Prostate gland (tissue), 2 donors: ENCODE measurements around the gene PNRC2.
A peak's percentile ranks its signal among the peaks of the same experiment; 100 is the strongest.

ENCODE experiments used
- POLR2A ChIP-seq: fragments of 450-650 bp; IDR thresholded peaks from one replicate; pipeline ENCODE4 v1.6.1; 2016; ENCODE audit warnings: antibody characterized with exemption, mild to moderate bottlenecking
- POLR2AphosphoS5 ChIP-seq: sonication (generic); formaldehyde crosslinking; IDR thresholded peaks from one replicate; pipeline ENCODE4 v1.6.1; 2017; ENCODE audit warnings: antibody characterized with exemption
- TF ChIP-seq, protein P1 (sequence below), 4 experiments: fragments of 200-600 bp in 2 of 4; fragments of 450-650 bp in 2 of 4; sonication (generic) in 2 of 4; IDR thresholded peaks; 1 replicate in 3 of 4; 2 replicates in 1 of 4; pipeline ENCODE4 v1.5.1; 2016 to 2019; ENCODE audit warnings: antibody characterized with exemption in 4 of 4, mild to moderate bottlenecking in 2 of 4, moderate library complexity in 2 of 4

DNA sequence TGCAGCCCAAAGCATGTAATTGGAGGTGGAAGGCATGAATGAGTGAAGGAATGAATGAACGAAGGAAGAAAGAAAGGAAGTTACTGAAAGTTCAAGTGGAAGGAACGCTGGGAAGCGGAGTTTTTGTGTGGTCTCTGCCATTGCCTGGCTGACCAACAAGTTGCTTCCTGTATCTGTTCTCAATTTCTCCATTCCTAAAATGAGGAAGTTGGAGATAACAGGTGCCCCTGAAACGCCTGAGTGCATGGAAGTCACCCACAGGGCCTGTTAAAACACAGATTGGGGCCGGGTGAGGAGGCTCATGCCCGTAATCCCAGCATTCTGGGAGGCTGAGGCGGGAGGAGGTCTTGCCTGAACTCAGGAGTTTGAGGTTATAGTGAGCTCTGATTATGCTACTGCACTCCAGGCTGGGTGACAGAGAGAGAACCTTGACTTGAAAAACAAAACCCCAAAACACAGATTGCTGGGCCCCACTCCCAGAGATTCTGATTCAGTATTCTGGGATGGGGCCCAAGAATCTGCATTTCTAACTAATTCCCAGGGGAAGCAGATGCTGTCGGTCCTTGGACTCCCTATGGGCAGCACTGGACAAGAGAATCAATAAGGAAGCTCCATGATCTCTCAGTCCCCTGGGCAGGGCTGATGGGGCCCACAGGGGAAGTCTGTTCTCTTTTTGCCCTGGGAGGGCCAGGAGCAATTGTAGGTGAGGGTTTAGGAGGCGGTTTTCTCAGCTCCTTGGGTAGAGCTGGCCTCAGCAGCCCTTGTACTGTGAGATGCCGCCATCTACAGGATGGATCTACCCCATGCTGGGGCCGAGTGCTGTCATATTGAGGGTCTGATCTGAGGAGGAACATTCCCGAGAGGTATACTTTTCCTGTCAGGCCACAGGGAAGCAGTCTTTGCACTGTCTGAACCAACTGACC lies 43.2 kb upstream of the PNRC2 start:
- TF ChIP-seq, protein P1, sequence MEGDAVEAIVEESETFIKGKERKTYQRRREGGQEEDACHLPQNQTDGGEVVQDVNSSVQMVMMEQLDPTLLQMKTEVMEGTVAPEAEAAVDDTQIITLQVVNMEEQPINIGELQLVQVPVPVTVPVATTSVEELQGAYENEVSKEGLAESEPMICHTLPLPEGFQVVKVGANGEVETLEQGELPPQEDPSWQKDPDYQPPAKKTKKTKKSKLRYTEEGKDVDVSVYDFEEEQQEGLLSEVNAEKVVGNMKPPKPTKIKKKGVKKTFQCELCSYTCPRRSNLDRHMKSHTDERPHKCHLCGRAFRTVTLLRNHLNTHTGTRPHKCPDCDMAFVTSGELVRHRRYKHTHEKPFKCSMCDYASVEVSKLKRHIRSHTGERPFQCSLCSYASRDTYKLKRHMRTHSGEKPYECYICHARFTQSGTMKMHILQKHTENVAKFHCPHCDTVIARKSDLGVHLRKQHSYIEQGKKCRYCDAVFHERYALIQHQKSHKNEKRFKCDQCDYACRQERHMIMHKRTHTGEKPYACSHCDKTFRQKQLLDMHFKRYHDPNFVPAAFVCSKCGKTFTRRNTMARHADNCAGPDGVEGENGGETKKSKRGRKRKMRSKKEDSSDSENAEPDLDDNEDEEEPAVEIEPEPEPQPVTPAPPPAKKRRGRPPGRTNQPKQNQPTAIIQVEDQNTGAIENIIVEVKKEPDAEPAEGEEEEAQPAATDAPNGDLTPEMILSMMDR (IDR thresholded peaks at IDR 0.05), result peak in 2 of 4 experiments; percentile 43 to 70
- no peak for TF ChIP-seq POLR2A
- no peak for TF ChIP-seq POLR2AphosphoS5
